SK-N-SH treated with all-trans-retinoic acid at 6 μM for 48 hours (cell line): ENCODE results near the gene ITGB2.

Experiments
- BACH2 ChIP-seq: fragments of 250-450 bp; sonication (Bioruptor Pico); IDR thresholded peaks from 2 replicates; pipeline ENCODE4 v1.9.0; 2021; ENCODE audit warnings: mild to moderate bottlenecking, borderline replicate concordance
- ZNF565 ChIP-seq: fragments of 450-650 bp; formaldehyde crosslinking; conservative IDR thresholded peaks from 2 replicates; pipeline ENCODE4 v1.5.0; 2020; ENCODE audit warnings: low read depth, mild to moderate bottlenecking, moderate library complexity
- TF ChIP-seq, protein P1 (sequence below): fragments of 250-450 bp; sonication (Bioruptor Pico); IDR thresholded peaks from 2 replicates; pipeline ENCODE4 v1.8.0; 2020; ENCODE audit warnings: mild to moderate bottlenecking, moderate library complexity, borderline replicate concordance

DNA sequence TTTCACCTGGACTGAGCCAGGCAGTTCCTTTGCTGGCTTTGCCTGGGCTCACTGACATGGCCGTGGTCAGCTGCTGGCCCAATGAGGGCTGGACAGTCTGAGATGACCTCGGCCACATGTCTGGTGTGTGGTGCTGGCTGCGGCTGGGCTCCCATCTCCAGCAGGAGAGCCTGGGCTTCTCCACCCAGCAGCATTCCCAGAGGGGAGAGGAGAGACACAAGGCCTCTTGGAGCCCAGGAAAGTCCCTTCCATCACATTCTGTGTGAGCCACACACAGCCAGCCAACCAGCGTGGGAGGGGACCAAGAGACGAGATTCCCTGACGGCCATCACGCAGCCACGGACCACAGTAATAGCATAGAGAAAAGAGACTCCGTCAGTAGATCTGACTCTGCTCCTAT, 81.7 kb downstream of the ITGB2 start:
- TF ChIP-seq ZNF565 (CRISPR knock-in tag) (no peak), BACH2 (CRISPR knock-in tag) (no peak)
- TF ChIP-seq, protein P1, sequence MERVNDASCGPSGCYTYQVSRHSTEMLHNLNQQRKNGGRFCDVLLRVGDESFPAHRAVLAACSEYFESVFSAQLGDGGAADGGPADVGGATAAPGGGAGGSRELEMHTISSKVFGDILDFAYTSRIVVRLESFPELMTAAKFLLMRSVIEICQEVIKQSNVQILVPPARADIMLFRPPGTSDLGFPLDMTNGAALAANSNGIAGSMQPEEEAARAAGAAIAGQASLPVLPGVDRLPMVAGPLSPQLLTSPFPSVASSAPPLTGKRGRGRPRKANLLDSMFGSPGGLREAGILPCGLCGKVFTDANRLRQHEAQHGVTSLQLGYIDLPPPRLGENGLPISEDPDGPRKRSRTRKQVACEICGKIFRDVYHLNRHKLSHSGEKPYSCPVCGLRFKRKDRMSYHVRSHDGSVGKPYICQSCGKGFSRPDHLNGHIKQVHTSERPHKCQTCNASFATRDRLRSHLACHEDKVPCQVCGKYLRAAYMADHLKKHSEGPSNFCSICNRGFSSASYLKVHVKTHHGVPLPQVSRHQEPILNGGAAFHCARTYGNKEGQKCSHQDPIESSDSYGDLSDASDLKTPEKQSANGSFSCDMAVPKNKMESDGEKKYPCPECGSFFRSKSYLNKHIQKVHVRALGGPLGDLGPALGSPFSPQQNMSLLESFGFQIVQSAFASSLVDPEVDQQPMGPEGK (CRISPR knock-in tag), result no peak
